Esophagus squamous epithelium (tissue), 4 donors: ENCODE measurements around the gene SMAD3.

ENCODE experiments used
- CTCF ChIP-seq, 6 experiments: fragments of 450-650 bp in 4 of 6; fragments of 200-600 bp in 2 of 6; sonication (generic) in 2 of 6; IDR thresholded peaks; one replicate each; pipeline ENCODE4 v1.5.1; 2016 to 2019; ENCODE audit warnings: antibody characterized with exemption in 6 of 6, mild to moderate bottlenecking in 4 of 6, moderate library complexity in 4 of 6
- POLR2A ChIP-seq, 4 donors: fragments of 450-650 bp; IDR thresholded peaks; one replicate each; pipeline ENCODE4 v1.6.1; 2017; ENCODE audit warnings: antibody characterized with exemption in 4 of 4, mild to moderate bottlenecking in 4 of 4, moderate library complexity in 3 of 4

- TF ChIP-seq CTCF (IDR thresholded peaks at IDR 0.05) (no peak), POLR2A (IDR thresholded peaks at IDR 0.05) (no peak)
These were observed 124.1 kb downstream of the SMAD3 start for GRCh38 chr15:67189326-67190051.
